NAMALWA (cell line): Measurements from ENCODE around the gene DZIP1.
A peak's percentile ranks its signal among the peaks of the same experiment; 100 is the strongest.

Source experiments
- DNase-seq: peaks from one replicate; pipeline ENCODE4 v3.0.0-alpha.2; 2015; ENCODE audit warnings: low spot score

Gene DZIP1

GRCh38 chr13:95547531-95548167 lies 96.9 kb downstream of the DZIP1 start:
- no peak for DNase-seq

- DNase-seq, result no peak
Observed at GRCh38 chr13:95546919-95547318, 97.6 kb downstream of the DZIP1 start.

GRCh38 chr13:95544293-95544692 lies 100.2 kb downstream of the DZIP1 start:
- DNase-seq, result no peak

- DNase-seq, result no peak
Observed at GRCh38 chr13:95541911-95542474, 102.5 kb downstream of the DZIP1 start.

- no peak for DNase-seq
Observed at GRCh38 chr13:95541308-95541707, 103.2 kb downstream of the DZIP1 start.

- DNase-seq, result no peak
Observed at GRCh38 chr13:95540888-95541287, 103.6 kb downstream of the DZIP1 start.

- DNase-seq, result peak; percentile 76
Observed at GRCh38 chr13:95536632-95537241, 107.8 kb downstream of the DZIP1 start.

- DNase-seq, result no peak
Observed at GRCh38 chr13:95535243-95535642, 109.3 kb downstream of the DZIP1 start.

GRCh38 chr13:95533545-95534160 lies 110.9 kb downstream of the DZIP1 start:
- no peak for DNase-seq

GRCh38 chr13:95530178-95530577 lies 114.3 kb downstream of the DZIP1 start:
- DNase-seq, result no peak
